ENCODE data around the gene FYB1.

- TF ChIP-seq POLR2A (IDR thresholded peaks at IDR 0.05): no peak
- peak; percentile 69 to 85 (median 75) for TF ChIP-seq CTCF (IDR thresholded peaks at IDR 0.05)
These were observed 138.7 kb downstream of the FYB1 start for GRCh38 chr5:39080597-39081204.

All from esophagus squamous epithelium (tissue), 4 donors.